Sigmoid colon (tissue), 4 donors: ENCODE results near the gene ZFP64.

Experiments
- EP300 ChIP-seq, 4 donors: sonication (generic); formaldehyde crosslinking; IDR thresholded peaks; one replicate each; pipeline ENCODE4 v1.6.1; 2017; ENCODE audit warnings: antibody characterized with exemption in 4 of 4
- POLR2A ChIP-seq, 2 donors: fragments of 450-650 bp; IDR thresholded peaks; one replicate each; pipeline ENCODE4 v1.6.1; 2016; ENCODE audit warnings: antibody characterized with exemption in 2 of 2, mild to moderate bottlenecking in 2 of 2, moderate library complexity in 2 of 2
- POLR2AphosphoS5 ChIP-seq, 4 donors: sonication (generic); formaldehyde crosslinking; IDR thresholded peaks; one replicate each; pipeline ENCODE4 v1.6.1; 2017; ENCODE audit warnings: antibody characterized with exemption in 4 of 4
- TF ChIP-seq, protein P1 (sequence below), 4 experiments: fragments of 450-650 bp in 3 of 4; fragments of 200-600 bp in 1 of 4; IDR thresholded peaks; one replicate each; pipeline ENCODE4 v1.5.1; 2016 to 2019; ENCODE audit warnings: antibody characterized with exemption in 4 of 4, mild to moderate bottlenecking in 3 of 4, moderate library complexity in 2 of 4

DNA sequence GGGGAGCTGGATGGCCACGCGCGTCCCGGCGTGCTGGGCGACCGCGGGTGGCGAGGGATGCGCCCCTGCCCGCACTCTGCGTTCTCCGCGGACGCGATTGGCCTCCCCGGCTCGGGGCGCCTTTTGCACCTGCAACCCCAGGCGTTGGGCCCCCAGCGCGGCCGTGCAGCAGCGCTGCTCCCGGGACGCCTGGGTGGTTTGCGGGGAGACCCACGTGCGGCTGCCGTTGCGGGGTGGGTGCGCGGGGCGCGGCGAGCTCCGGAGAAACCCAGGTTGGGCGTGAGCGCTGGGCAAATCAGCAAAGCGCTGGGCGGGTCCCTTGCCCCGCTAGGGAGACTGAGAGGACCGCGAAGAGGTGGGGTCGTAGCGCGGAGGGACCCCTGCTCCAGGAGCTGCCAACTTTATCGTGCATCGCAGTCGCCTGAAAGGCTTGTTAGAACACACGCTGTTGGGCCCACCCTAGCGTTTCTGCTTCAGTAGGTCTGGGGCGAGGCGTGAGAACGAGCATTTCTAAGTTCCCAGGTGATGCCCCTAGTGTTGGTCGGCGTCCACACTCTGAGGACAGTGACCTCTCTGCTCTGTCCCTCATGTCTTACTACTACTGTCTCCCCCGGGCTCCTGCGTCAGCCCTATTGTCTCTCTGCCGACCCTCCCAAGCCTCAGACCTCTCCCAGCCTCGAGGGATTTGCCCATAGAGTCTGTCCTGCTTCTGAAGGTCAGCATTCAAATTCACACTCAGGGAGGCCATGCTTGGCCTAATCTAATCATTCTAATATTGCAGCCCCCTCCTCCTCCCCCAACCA lies 538 bp upstream of the ZFP64 start:
- TF ChIP-seq, protein P1, sequence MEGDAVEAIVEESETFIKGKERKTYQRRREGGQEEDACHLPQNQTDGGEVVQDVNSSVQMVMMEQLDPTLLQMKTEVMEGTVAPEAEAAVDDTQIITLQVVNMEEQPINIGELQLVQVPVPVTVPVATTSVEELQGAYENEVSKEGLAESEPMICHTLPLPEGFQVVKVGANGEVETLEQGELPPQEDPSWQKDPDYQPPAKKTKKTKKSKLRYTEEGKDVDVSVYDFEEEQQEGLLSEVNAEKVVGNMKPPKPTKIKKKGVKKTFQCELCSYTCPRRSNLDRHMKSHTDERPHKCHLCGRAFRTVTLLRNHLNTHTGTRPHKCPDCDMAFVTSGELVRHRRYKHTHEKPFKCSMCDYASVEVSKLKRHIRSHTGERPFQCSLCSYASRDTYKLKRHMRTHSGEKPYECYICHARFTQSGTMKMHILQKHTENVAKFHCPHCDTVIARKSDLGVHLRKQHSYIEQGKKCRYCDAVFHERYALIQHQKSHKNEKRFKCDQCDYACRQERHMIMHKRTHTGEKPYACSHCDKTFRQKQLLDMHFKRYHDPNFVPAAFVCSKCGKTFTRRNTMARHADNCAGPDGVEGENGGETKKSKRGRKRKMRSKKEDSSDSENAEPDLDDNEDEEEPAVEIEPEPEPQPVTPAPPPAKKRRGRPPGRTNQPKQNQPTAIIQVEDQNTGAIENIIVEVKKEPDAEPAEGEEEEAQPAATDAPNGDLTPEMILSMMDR (IDR thresholded peaks at IDR 0.05), result no peak
- TF ChIP-seq POLR2AphosphoS5 (IDR thresholded peaks at IDR 0.05), result no peak
- no peak for TF ChIP-seq POLR2A (IDR thresholded peaks at IDR 0.05)
- TF ChIP-seq EP300 (IDR thresholded peaks at IDR 0.05), result no peak
